Esophagus (tissue), 2 donors: ENCODE measurements around the gene ZNF665. TPM values are rescaled to one million over a fixed set of nuclear protein-coding genes. Genes with fewer than 3 reads are reported as not detected.

Source experiments
- H3K27ac ChIP-seq, 2 donors: one replicate each; pipeline ENCODE4 v1.5.1; 2013; ENCODE audit warnings: low read depth in 2 of 2, mild to moderate bottlenecking in 2 of 2, inconsistent platforms in 1 of 2, low read length in 1 of 2, moderate library complexity in 1 of 2
- H3K27me3 ChIP-seq, 2 donors: one replicate each; pipeline ENCODE4 v1.6.1; 2013; ENCODE audit warnings: low read length in 2 of 2, control low read depth in 1 of 2, mild to moderate bottlenecking in 1 of 2; ENCODE audit not compliant: insufficient read depth in 2 of 2, control insufficient read depth in 1 of 2
- H3K36me3 ChIP-seq, 2 donors: one replicate each; pipeline ENCODE4 v1.6.1; 2013; ENCODE audit warnings: low read length in 1 of 2; ENCODE audit not compliant: control insufficient read depth in 2 of 2, insufficient read depth in 2 of 2
- H3K4me1 ChIP-seq, 2 donors: one replicate each; pipeline ENCODE4 v1.6.1; 2013; ENCODE audit warnings: low read length in 1 of 2; ENCODE audit not compliant: control insufficient read depth in 2 of 2, insufficient read depth in 2 of 2
- H3K4me3 ChIP-seq, 2 donors: one replicate each; pipeline ENCODE4 v1.5.1; 2013; ENCODE audit warnings: low read length in 2 of 2, mild to moderate bottlenecking in 2 of 2, low read depth in 1 of 2, moderate library complexity in 1 of 2
- H3K9me3 ChIP-seq, 2 donors: one replicate each; pipeline ENCODE4 v1.6.1; 2013; ENCODE audit warnings: mild to moderate bottlenecking in 2 of 2, low read depth in 1 of 2, low read length in 1 of 2, moderate library complexity in 1 of 2; ENCODE audit not compliant: control insufficient read depth in 2 of 2, insufficient read depth in 1 of 2
- WGBS, 2 donors: extraction: QIAGEN DNeasy Blood & Tissue Kit; methylation state at CpG; one replicate each; pipeline ENCODE4 v1.1.7; 2013; 5-methylcytosine and 5-hydroxymethylcytosine counted together
- polyA plus RNA-seq, 2 donors: library from polyadenylated mRNA; stranded (reverse); fragments of 200-250 nt; gene quantifications; one replicate each; pipeline ENCODE4 v1.2.3, GENCODE V29; 2013
- donor health status: healthy with polysubstance abuse.
- donor health status: Bipolar disorder and iron deficiency.

Gene ZNF665
- polyA plus RNA-seq, 2 donors = 1.1 to 1.3 TPM

GRCh38 chr19:53161123-53161522 is 32.0 kb downstream of the ZNF665 start:
- no peaks in the 10 kb centered on the region for H3K27me3 ChIP-seq
- no peaks in the 10 kb centered on the region for H3K36me3 ChIP-seq
- WGBS, 2 donors = 65 to 86% methylated on average over 3 of the region's 3 CpGs
- H3K9me3 ChIP-seq = peaks cover 0 to 7% of the 10 kb centered on the region in 2 donors
- no peak overlapping the region for H3K4me3 ChIP-seq
- no peak overlapping the region for H3K27ac ChIP-seq
- H3K4me1 ChIP-seq = peaks cover 0 to 5% of the 10 kb centered on the region in 2 donors

- Histone ChIP-seq H3K27ac (no peak overlapping the region), H3K36me3 (no peaks in the 10 kb centered on the region), H3K9me3 (peaks cover 0 to 7% of the 10 kb centered on the region in 2 donors), H3K4me1 (peaks cover 0 to 5% of the 10 kb centered on the region in 2 donors), H3K4me3 (no peak overlapping the region), H3K27me3 (no peaks in the 10 kb centered on the region)
- WGBS, 2 donors = 90 to 93% methylated on average over 3 of the region's 3 CpGs
Observed at GRCh38 chr19:53160350-53160749, 32.8 kb downstream of the ZNF665 start.

GRCh38 chr19:53158119-53158656 is 35.0 kb downstream of the ZNF665 start:
- Histone ChIP-seq H3K9me3 (peaks cover 4 to 7% of the 10 kb centered on the region in 2 donors), H3K27me3 (no peaks in the 10 kb centered on the region), H3K27ac (peak overlapping the region; percentile 7 to 20), H3K4me3 (peak overlapping the region; percentile 55 to 57), H3K36me3 (peaks cover 0 to 6% of the 10 kb centered on the region in 2 donors), H3K4me1 (peaks cover 0 to 5% of the 10 kb centered on the region in 2 donors)
- WGBS, 2 donors = 2 to 3% methylated on average over 41 of the region's 41 CpGs

- peaks cover 0 to 5% of the 10 kb centered on the region in 2 donors for H3K4me1 ChIP-seq
- H3K36me3 ChIP-seq = peaks cover 0 to 6% of the 10 kb centered on the region in 2 donors
- H3K27ac ChIP-seq = peak overlapping the region; percentile 7 to 20
- H3K9me3 ChIP-seq = peaks cover 4 to 7% of the 10 kb centered on the region in 2 donors
- H3K27me3 ChIP-seq = no peaks in the 10 kb centered on the region
- H3K4me3 ChIP-seq = peak overlapping the region; percentile 55 to 57
- WGBS, 2 donors = 36 to 42% methylated on average over 7 of the region's 7 CpGs
Observed at GRCh38 chr19:53157626-53158025, 35.5 kb downstream of the ZNF665 start.

GRCh38 chr19:53156850-53157249 is 36.3 kb downstream of the ZNF665 start:
- WGBS, 2 donors = 85 to 89% methylated on average over 9 of the region's 9 CpGs
- H3K27ac ChIP-seq = peak overlapping the region in 1 of 2 donors; percentile 9
- H3K4me1 ChIP-seq = peaks cover 0 to 5% of the 10 kb centered on the region in 2 donors
- no peak overlapping the region for H3K4me3 ChIP-seq
- peaks cover 6 to 7% of the 10 kb centered on the region in 2 donors for H3K9me3 ChIP-seq
- H3K27me3 ChIP-seq = no peaks in the 10 kb centered on the region
- peaks cover 0 to 6% of the 10 kb centered on the region in 2 donors for H3K36me3 ChIP-seq

GRCh38 chr19:53147645-53148044 is 45.5 kb downstream of the ZNF665 start:
- H3K27me3 ChIP-seq = no peaks in the 10 kb centered on the region
- no peak overlapping the region for H3K27ac ChIP-seq
- no peaks in the 10 kb centered on the region for H3K4me1 ChIP-seq
- H3K36me3 ChIP-seq = peaks cover 3 to 9% of the 10 kb centered on the region in 2 donors
- H3K9me3 ChIP-seq = peaks cover 5 to 28% of the 10 kb centered on the region in 2 donors
- no peak overlapping the region for H3K4me3 ChIP-seq

GRCh38 chr19:53140351-53140750 is 52.8 kb downstream of the ZNF665 start:
- H3K9me3 ChIP-seq = peaks cover 11 to 12% of the 10 kb centered on the region in 2 donors
- 93 to 95% methylated on average over 4 of the region's 4 CpGs for WGBS, 2 donors
- no peak overlapping the region for H3K27ac ChIP-seq
- H3K36me3 ChIP-seq = peaks cover 1 to 4% of the 10 kb centered on the region in 2 donors
- H3K4me1 ChIP-seq = no peaks in the 10 kb centered on the region
- H3K4me3 ChIP-seq = no peak overlapping the region
- H3K27me3 ChIP-seq = no peaks in the 10 kb centered on the region

GRCh38 chr19:53136432-53136831 is 56.7 kb downstream of the ZNF665 start:
- Histone ChIP-seq H3K27ac (no peak overlapping the region), H3K36me3 (peaks cover 0 to 2% of the 10 kb centered on the region in 2 donors), H3K27me3 (no peaks in the 10 kb centered on the region), H3K4me1 (peaks cover 0 to 3% of the 10 kb centered on the region in 2 donors), H3K4me3 (no peak overlapping the region), H3K9me3 (peaks cover 9 to 10% of the 10 kb centered on the region in 2 donors)
- WGBS, 2 donors = 86 to 87% methylated on average over 3 of the region's 3 CpGs

GRCh38 chr19:53132141-53132991 is 60.8 kb downstream of the ZNF665 start, which contains the start of gene ZNF415:
ZNF415 (minus strand) TSS chr19:53132910; CDS start chr19:53122676, 10,234 bp downstream.
- Histone ChIP-seq H3K9me3 (peaks cover 0 to 6% of the 10 kb centered on the region in 2 donors), H3K27ac (peak within 1 kb of the TSS; percentile 75 to 78), H3K4me3 (peak within 1 kb of the TSS; percentile 68 to 71), H3K27me3 (no peaks in the 10 kb centered on the region), H3K36me3 (no peaks in the 10 kb centered on the region), H3K4me1 (peaks cover 0 to 3% of the 10 kb centered on the region in 2 donors)
- 3% methylated on average over 51 of the region's 51 CpGs for WGBS, 2 donors
